Measurements from ENCODE around the gene DLX6.

- TF ChIP-seq, protein P1, sequence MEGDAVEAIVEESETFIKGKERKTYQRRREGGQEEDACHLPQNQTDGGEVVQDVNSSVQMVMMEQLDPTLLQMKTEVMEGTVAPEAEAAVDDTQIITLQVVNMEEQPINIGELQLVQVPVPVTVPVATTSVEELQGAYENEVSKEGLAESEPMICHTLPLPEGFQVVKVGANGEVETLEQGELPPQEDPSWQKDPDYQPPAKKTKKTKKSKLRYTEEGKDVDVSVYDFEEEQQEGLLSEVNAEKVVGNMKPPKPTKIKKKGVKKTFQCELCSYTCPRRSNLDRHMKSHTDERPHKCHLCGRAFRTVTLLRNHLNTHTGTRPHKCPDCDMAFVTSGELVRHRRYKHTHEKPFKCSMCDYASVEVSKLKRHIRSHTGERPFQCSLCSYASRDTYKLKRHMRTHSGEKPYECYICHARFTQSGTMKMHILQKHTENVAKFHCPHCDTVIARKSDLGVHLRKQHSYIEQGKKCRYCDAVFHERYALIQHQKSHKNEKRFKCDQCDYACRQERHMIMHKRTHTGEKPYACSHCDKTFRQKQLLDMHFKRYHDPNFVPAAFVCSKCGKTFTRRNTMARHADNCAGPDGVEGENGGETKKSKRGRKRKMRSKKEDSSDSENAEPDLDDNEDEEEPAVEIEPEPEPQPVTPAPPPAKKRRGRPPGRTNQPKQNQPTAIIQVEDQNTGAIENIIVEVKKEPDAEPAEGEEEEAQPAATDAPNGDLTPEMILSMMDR (IDR thresholded peaks at IDR 0.05; ENCODE audit: low read depth, low read length, poor library complexity, severe bottlenecking) = no peak
- TF ChIP-seq EZH2phosphoT487 (IDR thresholded peaks at IDR 0.05; ENCODE audit: borderline replicate concordance, low read length) = no peak
Measured at GRCh38 chr7:97011536-97012364, 6.4 kb downstream of the DLX6 start.
